IMR-90 (cell line): Measurements from ENCODE around the gene CENPF.

ENCODE experiments used
- CHD1 ChIP-seq: IDR thresholded peaks from 2 replicates; pipeline ENCODE4 v1.6.1; 2012; ENCODE audit warnings: low read depth, low read length, improper control_type of control experiment
- MAFK ChIP-seq: IDR thresholded peaks from 2 replicates; pipeline ENCODE4 v1.6.1; 2012; ENCODE audit warnings: low read depth, low read length, improper control_type of control experiment
- MAZ ChIP-seq: IDR thresholded peaks from 2 replicates; pipeline ENCODE4 v1.6.1; 2012; ENCODE audit warnings: low read depth, mild to moderate bottlenecking, low read length, improper control_type of control experiment, moderate library complexity, borderline replicate concordance
- MXI1 ChIP-seq: IDR thresholded peaks from 2 replicates; pipeline ENCODE4 v1.6.1; 2012; ENCODE audit warnings: low read depth, mild to moderate bottlenecking, low read length, moderate library complexity, borderline replicate concordance
- POLR2A ChIP-seq: IDR thresholded peaks from 2 replicates; pipeline ENCODE4 v1.6.1; 2012; ENCODE audit warnings: mild to moderate bottlenecking, low read depth, low read length
- RAD21 ChIP-seq: IDR thresholded peaks from 2 replicates; pipeline ENCODE4 v1.6.1; 2012; ENCODE audit warnings: low read length, improper control_type of control experiment
- RCOR1 ChIP-seq: IDR thresholded peaks from 2 replicates; pipeline ENCODE4 v1.6.1; 2012; ENCODE audit warnings: mild to moderate bottlenecking, low read length, improper control_type of control experiment; ENCODE audit not compliant: insufficient replicate concordance
- RFX5 ChIP-seq: IDR thresholded peaks from 2 replicates; pipeline ENCODE4 v1.8.0; 2012; ENCODE audit warnings: low read depth, mild to moderate bottlenecking, low read length, moderate library complexity
- SMC3 ChIP-seq: fragments of 150-350 bp; IDR thresholded peaks from 2 replicates; pipeline ENCODE4 v1.6.1; 2016; ENCODE audit warnings: low read depth, mild to moderate bottlenecking, antibody characterized with exemption, low read length, moderate library complexity
- TF ChIP-seq, protein P1 (sequence below): conservative IDR thresholded peaks from 2 replicates; pipeline ENCODE4 v1.5.1; 2012; ENCODE audit warnings: mild to moderate bottlenecking, low read depth, low read length, improper control_type of control experiment
- TF ChIP-seq, protein P2 (sequence below): fragments of 150-350 bp; IDR thresholded peaks from 2 replicates; pipeline ENCODE4 v1.6.1; 2016; ENCODE audit warnings: low read depth, mild to moderate bottlenecking, low read length, moderate library complexity, borderline replicate concordance
- TF ChIP-seq, protein P3 (sequence below): fragments of 150-350 bp; IDR thresholded peaks from 2 replicates; pipeline ENCODE4 v1.6.1; 2017; ENCODE audit warnings: mild to moderate bottlenecking, antibody characterized with exemption, low read length, low read depth

DNA sequence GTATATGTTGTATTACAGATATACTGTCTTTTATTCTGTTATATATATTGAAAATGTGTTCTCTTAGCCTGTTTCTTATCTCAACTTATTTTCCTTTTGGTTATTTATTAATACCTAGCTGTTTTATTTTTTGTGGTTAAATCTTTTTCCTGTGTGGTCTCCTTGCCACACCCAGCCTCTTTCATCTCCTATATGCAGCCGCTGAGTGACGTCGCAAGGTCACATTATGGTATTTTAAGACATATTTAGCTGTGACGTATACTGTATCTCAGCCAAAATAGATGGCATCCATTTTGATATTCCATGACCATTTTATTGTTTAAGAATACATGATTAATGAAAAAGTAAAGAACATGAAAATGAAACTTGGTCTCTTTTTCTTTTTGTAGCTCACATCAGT is 29.1 kb downstream of the CENPF start:
- TF ChIP-seq, protein P1, sequence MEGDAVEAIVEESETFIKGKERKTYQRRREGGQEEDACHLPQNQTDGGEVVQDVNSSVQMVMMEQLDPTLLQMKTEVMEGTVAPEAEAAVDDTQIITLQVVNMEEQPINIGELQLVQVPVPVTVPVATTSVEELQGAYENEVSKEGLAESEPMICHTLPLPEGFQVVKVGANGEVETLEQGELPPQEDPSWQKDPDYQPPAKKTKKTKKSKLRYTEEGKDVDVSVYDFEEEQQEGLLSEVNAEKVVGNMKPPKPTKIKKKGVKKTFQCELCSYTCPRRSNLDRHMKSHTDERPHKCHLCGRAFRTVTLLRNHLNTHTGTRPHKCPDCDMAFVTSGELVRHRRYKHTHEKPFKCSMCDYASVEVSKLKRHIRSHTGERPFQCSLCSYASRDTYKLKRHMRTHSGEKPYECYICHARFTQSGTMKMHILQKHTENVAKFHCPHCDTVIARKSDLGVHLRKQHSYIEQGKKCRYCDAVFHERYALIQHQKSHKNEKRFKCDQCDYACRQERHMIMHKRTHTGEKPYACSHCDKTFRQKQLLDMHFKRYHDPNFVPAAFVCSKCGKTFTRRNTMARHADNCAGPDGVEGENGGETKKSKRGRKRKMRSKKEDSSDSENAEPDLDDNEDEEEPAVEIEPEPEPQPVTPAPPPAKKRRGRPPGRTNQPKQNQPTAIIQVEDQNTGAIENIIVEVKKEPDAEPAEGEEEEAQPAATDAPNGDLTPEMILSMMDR, result no peak
- TF ChIP-seq MXI1, result no peak
- TF ChIP-seq, protein P2, sequence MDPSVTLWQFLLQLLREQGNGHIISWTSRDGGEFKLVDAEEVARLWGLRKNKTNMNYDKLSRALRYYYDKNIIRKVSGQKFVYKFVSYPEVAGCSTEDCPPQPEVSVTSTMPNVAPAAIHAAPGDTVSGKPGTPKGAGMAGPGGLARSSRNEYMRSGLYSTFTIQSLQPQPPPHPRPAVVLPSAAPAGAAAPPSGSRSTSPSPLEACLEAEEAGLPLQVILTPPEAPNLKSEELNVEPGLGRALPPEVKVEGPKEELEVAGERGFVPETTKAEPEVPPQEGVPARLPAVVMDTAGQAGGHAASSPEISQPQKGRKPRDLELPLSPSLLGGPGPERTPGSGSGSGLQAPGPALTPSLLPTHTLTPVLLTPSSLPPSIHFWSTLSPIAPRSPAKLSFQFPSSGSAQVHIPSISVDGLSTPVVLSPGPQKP, result no peak
- TF ChIP-seq POLR2A, result no peak
- TF ChIP-seq CHD1, result no peak
- no peak for TF ChIP-seq MAFK
- TF ChIP-seq SMC3, result no peak
- TF ChIP-seq RCOR1, result no peak
- no peak for TF ChIP-seq RAD21
- no peak for TF ChIP-seq MAZ
- TF ChIP-seq, protein P3, sequence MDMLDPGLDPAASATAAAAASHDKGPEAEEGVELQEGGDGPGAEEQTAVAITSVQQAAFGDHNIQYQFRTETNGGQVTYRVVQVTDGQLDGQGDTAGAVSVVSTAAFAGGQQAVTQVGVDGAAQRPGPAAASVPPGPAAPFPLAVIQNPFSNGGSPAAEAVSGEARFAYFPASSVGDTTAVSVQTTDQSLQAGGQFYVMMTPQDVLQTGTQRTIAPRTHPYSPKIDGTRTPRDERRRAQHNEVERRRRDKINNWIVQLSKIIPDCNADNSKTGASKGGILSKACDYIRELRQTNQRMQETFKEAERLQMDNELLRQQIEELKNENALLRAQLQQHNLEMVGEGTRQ, result no peak
- TF ChIP-seq RFX5, result no peak
